ENCODE data around the gene C5orf58. TPM values are rescaled to one million over a fixed set of nuclear protein-coding genes. Genes with fewer than 3 reads are reported as not detected.

The C5orf58 gene
- total and polyA plus RNA-seq, 2 donors (not counting 1 experiment from before 2014, with no cell fraction given) = not detected

GRCh38 chr5:170192829-170193228 lies 40.0 kb upstream of the C5orf58 start:
- Histone ChIP-seq H3K4me1 (ENCODE audit: control insufficient read depth, extremely low read depth, insufficient read depth, low read length) (no peaks in the 10 kb centered on the region), H4K20me1 (ENCODE audit: control insufficient read depth, extremely low read depth, insufficient read depth, low read length) (no peaks in the 10 kb centered on the region), H3K9me3 (ENCODE audit: control insufficient read depth, insufficient read depth, low read depth, low read length) (no peaks in the 10 kb centered on the region), H3K27ac (ENCODE audit: insufficient read depth, low read length) (no peak overlapping the region), H3K27me3 (ENCODE audit: control insufficient read depth, insufficient read depth, low read length) (no peaks in the 10 kb centered on the region), H3K79me2 (ENCODE audit: control insufficient read depth, insufficient read depth, low read length) (no peaks in the 10 kb centered on the region), H3K9ac (ENCODE audit: insufficient read depth, low read length) (no peak overlapping the region), H3K4me2 (ENCODE audit: extremely low read depth, insufficient read depth, low read length) (no peak overlapping the region), H3K4me3 (replicated peaks in 1 of 4; ENCODE audit: control extremely low read depth in 1 of 4, insufficient read depth in 1 of 4, low read depth in 3 of 4, low read length in 4 of 4) (no peak overlapping the region), H3K36me3 (ENCODE audit: control insufficient read depth, insufficient read depth, low read length) (no peaks in the 10 kb centered on the region), H2AFZ (ENCODE audit: low read length) (no peak overlapping the region)
- TF ChIP-seq CTCF (conservative IDR thresholded peaks at IDR 0.05 in 1 of 2, IDR thresholded peaks at IDR 0.05 in 1 of 2; ENCODE audit: low read depth in 1 of 2, low read length in 2 of 2) (no peak), EZH2 (IDR thresholded peaks at IDR 0.05; ENCODE audit: low read length, missing control alignments) (no peak)
- DNase-seq (ENCODE audit: low read depth in 2 of 2) = no peak

DNA sequence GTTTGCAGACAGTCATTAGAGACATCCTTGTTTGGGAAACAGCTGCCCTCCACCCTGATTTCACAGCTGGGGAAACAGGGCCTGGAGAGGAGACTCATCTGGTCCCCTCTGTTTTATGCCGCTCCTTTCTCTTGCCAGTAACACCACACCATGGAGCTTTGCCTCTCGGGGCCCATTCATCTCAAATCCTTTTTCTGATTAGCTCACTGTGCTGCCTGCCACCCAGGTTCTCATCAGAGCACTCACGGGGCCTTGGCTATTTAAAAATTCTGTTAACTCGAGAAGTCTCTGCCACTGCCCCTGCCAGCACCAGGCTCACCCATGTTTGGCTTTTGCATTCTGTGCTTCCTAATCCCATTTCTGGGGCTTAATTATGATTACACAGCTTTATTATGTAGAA lies 36.8 kb upstream of the C5orf58 start:
- Histone ChIP-seq H3K27me3 (ENCODE audit: control insufficient read depth, insufficient read depth, low read length) (no peaks in the 10 kb centered on the region), H2AFZ (ENCODE audit: low read length) (no peak overlapping the region)

GRCh38 chr5:170200876-170201275 lies 31.9 kb upstream of the C5orf58 start:
- Histone ChIP-seq H3K36me3 (ENCODE audit: control insufficient read depth, insufficient read depth, low read length) (no peaks in the 10 kb centered on the region), H3K9me3 (ENCODE audit: control insufficient read depth, insufficient read depth, low read depth, low read length) (no peaks in the 10 kb centered on the region), H4K20me1 (ENCODE audit: control insufficient read depth, extremely low read depth, insufficient read depth, low read length) (no peaks in the 10 kb centered on the region), H2AFZ (ENCODE audit: low read length) (no peak overlapping the region), H3K27me3 (ENCODE audit: control insufficient read depth, insufficient read depth, low read length) (no peaks in the 10 kb centered on the region), H3K79me2 (ENCODE audit: control insufficient read depth, insufficient read depth, low read length) (no peaks in the 10 kb centered on the region), H3K4me1 (ENCODE audit: control insufficient read depth, extremely low read depth, insufficient read depth, low read length) (no peaks in the 10 kb centered on the region), H3K4me3 (replicated peaks in 1 of 4; ENCODE audit: control extremely low read depth in 1 of 4, insufficient read depth in 1 of 4, low read depth in 3 of 4, low read length in 4 of 4) (no peak overlapping the region), H3K4me2 (ENCODE audit: extremely low read depth, insufficient read depth, low read length) (no peak overlapping the region), H3K27ac (ENCODE audit: insufficient read depth, low read length) (no peak overlapping the region), H3K9ac (ENCODE audit: insufficient read depth, low read length) (no peak overlapping the region)
- DNase-seq (ENCODE audit: low read depth in 2 of 2) = no peak
- TF ChIP-seq CTCF (conservative IDR thresholded peaks at IDR 0.05 in 1 of 2, IDR thresholded peaks at IDR 0.05 in 1 of 2; ENCODE audit: low read depth in 1 of 2, low read length in 2 of 2) (no peak), EZH2 (IDR thresholded peaks at IDR 0.05; ENCODE audit: low read length, missing control alignments) (no peak)

More for the DNA sequence above, 36.8 kb upstream of the C5orf58 start:
- DNase-seq (ENCODE audit: low read depth in 2 of 2) = no peak
- Histone ChIP-seq H3K79me2 (ENCODE audit: control insufficient read depth, insufficient read depth, low read length) (no peaks in the 10 kb centered on the region), H4K20me1 (ENCODE audit: control insufficient read depth, extremely low read depth, insufficient read depth, low read length) (no peaks in the 10 kb centered on the region), H3K9me3 (ENCODE audit: control insufficient read depth, insufficient read depth, low read depth, low read length) (no peaks in the 10 kb centered on the region), H3K4me3 (replicated peaks in 1 of 4; ENCODE audit: control extremely low read depth in 1 of 4, insufficient read depth in 1 of 4, low read depth in 3 of 4, low read length in 4 of 4) (no peak overlapping the region), H3K36me3 (ENCODE audit: control insufficient read depth, insufficient read depth, low read length) (no peaks in the 10 kb centered on the region), H3K27ac (ENCODE audit: insufficient read depth, low read length) (no peak overlapping the region), H3K4me1 (ENCODE audit: control insufficient read depth, extremely low read depth, insufficient read depth, low read length) (no peaks in the 10 kb centered on the region), H3K9ac (ENCODE audit: insufficient read depth, low read length) (no peak overlapping the region), H3K4me2 (ENCODE audit: extremely low read depth, insufficient read depth, low read length) (no peak overlapping the region)
- no peak for TF ChIP-seq EZH2 (IDR thresholded peaks at IDR 0.05; ENCODE audit: low read length, missing control alignments)
